Measurements from ENCODE around the gene FOXP4.

Gene FOXP4

DNA sequence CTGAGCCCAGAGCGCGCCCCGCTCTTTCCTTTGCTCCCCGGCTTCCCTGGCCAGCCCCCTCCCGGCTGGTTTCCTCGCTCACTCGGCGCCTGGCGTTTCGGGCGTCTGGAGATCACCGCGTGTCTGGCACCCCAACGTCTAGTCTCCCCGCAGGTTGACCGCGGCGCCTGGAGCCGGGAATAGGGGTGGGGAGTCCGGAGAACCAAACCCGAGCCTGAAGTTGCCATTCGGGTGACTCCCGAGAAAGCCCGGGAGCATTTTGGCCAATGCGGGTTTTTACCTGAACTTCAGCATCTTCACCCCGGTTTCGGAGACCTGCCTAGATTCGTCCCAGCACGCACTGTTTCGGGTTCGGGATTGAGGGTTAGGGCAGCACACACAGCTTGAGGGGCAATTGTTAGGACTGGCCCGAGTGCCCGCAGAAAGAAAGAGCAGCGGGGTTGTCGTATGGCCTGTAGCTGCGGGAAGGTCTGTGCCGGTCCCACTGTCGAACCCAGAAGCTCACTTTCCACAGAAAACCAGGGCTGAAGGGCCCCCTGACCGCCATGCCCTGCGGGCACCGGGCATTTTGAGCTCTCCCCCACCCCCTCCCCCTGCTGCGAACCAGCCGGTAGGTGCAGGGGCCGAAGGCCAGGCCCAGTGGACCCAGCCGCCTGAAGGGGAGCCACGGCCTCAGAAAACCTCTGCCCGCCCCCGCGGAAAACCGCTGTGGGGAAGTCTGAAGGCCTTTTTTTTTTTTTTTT is 2.1 kb downstream of the FOXP4 start:
- no peak for DNase-seq

DNA sequence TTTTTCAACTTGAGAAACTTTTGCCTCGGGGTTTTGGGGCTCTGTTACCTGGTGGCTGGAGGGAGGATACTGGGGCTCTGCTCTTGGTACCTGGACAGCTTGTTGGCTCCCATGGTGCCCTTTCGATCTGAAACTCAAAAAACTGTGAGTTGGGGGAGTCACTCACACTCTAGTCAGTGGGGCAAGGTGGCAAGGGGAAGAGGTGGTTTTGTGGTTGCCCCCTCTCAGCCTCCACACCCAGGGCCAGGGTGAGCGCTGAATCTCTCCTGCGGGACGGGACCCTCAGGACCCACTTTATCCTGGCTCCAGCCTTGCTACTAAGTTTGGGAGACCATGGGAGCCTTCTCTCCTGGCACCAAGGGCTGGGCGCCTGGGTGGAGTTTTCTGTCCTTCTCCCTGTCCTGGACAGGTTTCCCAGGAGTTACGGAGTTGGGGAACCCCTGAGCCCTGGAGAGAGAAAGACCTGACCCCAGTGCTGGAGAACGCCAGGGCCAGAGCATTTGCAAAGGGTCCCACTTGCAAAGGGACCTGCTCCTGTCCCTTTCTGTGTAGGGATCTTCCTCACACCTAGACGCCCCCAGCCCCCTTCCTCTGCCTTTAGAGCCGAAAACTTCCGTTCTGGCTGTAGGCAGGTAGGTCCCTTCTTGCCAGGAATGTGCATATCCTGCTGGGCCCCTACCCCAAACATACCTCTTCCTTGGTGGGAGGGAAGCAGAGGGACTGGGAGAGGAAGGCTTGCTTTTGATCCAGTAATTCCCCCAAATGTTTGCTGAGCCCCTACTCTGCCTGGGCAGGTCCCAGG is 2.9 kb downstream of the FOXP4 start:
- no peak for DNase-seq

DNA sequence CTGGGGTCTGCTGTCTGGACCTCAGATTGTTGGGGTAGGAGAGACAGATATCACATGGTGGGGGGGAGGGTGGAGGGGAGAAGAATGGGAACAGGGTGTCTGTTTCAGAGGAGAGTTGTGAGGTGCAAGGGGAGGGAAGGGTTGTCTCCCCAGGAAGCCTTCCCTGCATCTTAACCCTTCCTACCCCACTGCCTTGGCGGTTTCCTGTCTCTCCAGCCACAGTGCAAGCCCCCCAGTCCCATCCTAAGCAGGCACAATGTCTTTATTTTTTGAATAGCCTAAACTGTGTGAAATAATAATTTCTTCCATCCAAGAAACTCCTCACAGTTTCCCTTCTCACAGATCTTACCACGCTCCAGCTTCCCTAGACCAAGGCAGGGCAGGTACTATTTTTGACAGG is 3.5 kb downstream of the FOXP4 start:
- DNase-seq: no peak

DNA sequence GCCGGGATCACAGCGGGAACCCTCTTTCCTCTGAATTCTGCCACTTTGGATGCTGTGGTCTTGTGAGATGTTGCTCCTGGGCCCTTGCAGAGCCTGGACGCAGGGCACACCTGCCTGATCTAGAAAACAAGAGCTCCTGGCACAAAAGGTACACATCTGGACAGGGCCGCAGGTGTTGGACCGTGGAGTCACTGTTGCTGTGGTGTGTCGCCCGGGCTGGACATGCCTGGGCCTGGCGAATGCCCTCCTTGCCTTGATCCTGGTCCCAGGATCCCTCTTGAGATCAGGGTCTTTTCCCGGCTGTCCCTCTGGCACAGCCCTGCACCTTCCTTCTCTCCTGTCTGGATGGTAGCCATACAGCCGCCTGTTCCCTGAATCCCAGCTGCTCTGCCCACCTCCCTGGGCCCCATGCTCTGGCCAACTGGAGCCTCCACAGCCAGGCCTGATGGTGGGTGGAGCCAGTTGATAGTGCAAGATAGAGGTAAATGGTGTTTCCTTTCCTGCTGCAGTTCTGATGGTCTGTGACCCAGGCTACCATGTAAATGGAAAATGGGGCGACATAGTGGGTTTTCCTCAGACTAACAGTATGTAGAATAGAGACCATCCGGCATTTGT is 5.0 kb downstream of the FOXP4 start:
- DNase-seq: no peak

DNA sequence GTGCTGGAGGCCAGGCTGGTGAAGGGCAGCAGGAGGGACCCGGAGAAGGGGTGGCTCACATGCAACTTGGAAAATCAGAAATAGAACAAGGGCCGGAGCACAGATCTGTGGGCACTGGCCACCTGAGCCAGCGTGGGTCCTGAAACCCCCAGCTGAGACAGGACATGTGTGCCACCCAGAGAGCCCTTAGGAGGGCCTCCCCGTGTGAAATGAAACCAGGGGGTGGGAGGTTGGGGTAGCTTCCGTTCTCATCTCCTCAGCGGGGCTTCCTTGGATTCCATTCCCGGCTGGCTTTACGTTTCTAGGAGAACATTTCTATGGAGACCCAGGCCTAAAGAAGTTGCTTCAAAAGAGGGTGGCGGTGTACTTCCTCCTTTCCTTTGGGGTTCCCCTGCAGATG is 5.7 kb downstream of the FOXP4 start:
- no peak for DNase-seq

DNA sequence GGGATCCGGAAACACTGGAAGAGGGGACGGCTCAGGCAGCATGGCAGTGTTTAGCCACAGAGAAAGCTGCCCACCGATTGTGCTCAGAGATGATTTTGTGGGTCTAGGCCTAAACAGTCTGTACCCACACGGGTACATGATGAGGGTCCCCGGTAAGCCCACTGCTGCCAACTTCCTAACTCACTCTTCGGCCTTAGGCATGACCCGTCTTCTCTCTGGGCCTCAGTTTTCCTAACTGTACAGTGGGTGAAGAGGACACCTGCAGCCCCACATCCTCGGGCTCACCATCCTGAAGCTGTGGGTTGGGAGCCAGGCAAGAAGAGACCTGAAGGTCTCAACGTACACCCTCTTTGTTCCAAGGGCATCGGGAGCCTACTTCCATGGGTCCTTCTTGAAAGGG is 6.5 kb downstream of the FOXP4 start:
- no peak for DNase-seq

DNA sequence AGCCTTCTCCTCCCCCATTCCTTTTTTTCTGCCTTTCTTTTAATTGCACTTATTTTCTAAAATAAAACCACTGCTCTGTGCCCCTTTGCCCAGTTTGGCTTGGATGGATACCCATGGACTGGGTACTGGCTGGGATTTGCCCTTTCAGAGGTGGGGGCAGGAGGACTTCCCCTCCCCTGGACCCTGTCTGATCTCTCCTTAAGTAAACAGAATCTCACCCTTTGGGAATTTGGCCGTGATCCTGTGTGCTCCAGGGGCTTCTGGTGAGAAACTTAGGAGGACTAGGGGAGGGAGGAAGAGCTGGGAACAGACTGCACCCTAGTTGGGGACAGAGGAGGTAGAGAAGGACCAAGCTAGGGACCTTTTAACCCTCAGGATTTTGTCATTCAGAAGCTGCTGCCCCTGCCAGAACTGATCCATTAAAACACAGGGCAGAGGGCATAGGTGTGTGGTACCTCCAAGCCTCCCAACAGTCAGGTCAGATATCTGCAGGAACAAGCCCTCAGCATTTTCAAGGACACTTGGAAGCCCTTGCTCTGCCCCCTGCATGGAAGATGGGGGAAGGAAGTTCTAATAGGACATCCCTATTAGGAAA is 7.3 kb downstream of the FOXP4 start:
- DNase-seq: no peak

DNA sequence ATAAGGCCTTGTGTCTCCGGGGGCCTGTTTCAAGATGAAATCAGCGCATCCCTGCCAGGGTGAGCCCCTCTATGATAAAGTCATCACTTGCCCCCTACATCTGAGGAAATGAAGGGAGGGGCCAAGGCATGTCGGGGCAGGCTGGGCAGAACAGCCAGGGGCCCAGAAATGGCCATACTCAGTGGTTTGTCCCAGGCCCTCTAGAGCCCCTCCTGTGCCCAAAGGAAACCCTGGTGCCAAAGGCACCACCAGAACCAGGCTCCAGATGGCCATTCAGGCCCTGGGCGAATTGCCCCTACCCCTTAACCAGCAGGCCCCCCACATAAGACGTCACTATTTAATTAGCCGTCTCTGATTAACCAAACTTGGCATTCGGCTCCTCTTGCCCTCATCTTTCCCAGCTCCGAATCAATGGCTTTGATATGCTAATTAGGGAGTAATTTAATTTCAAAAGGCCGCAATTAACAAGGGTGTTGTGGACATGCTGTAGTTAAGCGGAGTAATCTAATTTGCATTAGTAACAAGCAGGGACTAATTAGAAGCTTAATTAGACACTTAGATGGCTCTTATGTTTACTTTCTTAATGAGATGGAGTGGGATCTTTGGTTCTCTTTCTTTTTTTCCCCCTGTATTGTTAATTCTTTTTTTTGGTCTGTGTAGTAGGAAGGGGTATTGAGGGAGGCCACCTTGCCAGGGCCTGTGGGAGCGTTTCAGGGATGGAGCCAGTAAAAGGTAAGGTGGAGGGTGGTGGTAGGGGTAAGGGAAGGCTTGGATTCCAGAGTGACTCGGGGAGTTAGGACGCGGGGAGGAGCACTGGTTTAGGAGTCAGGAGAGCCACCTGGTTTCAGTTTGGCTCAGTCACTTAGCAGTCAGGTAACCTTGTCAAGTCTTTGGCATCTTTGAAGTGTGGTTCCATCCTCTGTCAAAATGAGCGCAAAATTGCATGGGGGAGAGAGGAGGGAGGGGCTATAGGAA is 9.4 kb downstream of the FOXP4 start:
- DNase-seq: no peak

DNA sequence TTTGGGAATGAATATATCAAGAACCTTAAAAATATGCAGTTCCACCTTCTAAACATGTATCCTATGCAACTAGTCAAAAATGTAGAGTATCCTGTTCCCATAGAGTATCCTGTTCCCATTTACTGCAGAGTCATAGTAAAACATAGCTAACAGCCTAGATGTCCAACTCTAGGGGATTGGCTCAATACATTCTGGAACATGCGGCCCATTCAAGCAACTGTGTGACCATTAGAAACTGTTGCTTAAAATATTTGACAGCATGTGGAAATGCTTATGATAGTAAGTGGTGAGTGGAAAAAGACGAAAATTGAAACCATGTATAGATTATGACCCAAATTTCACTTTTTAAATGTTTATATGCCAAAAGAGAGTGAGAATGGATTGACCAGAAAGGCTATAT is 11.2 kb downstream of the FOXP4 start:
- no peak for DNase-seq

DNA sequence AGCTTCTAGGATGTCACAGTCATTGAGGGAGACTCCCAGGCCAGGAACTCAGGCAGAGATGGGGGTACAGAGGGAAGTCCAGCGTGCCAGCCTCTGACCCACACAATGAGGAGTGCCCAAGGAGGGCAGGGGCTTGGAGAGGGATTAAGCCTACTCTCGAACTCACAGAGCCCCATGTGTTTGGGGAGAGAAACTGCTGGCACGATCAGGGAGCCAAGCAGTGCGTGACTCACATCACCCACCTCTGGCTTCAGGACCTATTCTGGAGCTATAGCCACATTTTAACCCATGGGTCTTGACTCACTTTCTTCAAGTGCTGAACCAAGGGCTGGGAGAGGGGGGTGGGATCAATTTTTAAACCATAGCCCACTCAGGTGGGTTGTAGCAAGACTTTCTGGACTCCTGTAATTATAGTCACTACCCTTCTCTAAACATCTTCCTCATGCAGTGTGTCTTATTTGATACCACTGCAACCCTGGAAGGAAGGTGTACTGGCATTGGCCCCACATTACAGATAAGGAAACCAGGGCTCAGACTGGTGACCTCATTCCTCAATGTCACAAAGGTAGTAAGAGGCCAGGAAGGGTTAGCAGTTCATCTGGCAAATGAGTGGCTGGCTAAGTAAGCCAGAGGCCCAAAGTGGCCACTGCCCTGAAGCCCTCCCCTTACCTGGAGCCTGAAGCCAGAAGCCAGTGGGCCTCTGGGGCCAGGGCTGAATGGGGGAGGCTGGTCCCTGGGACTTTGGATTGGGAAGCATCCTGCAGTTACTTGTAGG is 12.0 kb downstream of the FOXP4 start:
- no peak for DNase-seq

DNA sequence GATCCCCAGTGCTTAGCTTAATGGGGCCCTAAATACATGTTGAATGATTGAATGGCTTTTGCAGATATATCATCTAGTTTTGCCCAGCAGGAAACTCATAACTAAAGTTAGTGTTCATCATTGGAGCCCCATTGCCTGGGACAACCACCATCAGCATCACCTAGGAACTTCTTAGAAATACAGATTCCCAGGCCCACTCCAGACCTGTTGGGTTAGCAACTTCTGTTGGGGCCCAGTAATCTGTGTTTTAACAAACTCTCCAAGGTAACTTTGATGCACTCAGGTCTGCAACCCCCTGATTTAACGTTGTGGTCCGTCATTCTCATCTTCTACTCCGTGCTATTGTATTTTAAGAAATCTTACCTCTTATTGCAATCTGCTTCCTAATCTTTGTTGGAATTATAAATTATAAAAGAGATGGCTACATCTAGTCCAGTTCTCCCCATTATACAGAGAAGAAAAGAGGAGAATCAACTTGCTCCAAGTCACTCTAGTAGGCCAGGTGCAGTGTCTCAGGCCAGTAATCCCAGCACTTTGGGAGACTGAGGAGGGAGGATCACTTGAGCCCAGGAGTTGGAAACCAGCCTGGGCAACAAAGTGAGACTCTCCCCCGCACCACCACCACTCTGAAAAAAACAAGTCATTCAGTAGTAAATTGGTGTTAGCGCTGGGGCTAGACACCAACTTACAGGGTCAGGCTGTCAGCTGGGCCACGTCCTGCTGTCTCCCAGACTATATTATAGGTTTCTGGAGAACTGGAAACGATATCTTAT is 13.7 kb downstream of the FOXP4 start:
- no peak for DNase-seq

DNA sequence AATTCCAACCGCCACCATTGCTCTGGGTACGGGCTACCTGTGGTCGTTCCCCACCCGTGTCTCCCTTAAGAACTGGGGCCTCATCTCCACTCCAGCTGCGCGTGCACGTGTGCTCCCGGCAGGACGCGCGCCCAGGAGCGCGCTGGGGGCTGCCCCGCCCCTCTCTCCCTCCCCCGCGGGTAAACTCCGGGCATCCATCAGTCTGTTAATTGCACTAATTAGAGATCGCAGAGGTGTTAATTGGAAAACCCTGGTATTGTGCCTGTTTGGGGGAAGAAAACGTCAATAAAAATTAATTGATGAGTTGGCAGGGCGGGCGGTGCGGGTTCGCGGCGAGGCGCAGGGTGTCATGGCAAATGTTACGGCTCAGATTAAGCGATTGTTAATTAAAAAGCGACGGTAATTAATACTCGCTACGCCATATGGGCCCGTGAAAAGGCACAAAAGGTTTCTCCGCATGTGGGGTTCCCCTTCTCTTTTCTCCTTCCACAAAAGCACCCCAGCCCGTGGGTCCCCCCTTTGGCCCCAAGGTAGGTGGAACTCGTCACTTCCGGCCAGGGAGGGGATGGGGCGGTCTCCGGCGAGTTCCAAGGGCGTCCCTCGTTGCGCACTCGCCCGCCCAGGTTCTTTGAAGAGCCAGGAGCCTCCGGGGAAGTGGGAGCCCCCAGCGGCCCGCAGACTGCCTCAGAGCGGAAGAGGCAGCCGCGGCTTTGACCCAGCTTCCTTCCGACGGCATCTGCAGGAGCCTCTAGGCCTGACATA is 14.4 kb downstream of the FOXP4 start:
- no peak for DNase-seq

DNA sequence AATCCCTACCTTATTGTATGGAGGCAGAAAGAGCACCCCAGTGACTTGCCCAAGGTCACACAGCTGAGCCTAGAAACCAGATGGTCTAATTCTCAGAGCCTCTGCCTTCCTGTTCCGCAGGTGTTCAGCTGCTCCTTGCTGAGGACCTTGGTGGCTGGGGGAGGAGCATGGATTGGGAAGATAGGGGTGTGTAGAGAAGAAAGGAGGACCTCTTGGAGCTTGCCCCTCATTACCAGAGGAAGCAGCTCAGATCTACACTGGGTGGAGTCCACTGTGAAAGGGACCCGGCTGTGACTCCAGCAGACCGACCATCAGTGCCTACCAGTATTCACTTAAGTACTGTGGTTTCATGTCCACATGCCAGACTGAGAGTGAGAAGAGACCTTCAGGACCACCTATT is 15.2 kb downstream of the FOXP4 start:
- no peak for DNase-seq

DNA sequence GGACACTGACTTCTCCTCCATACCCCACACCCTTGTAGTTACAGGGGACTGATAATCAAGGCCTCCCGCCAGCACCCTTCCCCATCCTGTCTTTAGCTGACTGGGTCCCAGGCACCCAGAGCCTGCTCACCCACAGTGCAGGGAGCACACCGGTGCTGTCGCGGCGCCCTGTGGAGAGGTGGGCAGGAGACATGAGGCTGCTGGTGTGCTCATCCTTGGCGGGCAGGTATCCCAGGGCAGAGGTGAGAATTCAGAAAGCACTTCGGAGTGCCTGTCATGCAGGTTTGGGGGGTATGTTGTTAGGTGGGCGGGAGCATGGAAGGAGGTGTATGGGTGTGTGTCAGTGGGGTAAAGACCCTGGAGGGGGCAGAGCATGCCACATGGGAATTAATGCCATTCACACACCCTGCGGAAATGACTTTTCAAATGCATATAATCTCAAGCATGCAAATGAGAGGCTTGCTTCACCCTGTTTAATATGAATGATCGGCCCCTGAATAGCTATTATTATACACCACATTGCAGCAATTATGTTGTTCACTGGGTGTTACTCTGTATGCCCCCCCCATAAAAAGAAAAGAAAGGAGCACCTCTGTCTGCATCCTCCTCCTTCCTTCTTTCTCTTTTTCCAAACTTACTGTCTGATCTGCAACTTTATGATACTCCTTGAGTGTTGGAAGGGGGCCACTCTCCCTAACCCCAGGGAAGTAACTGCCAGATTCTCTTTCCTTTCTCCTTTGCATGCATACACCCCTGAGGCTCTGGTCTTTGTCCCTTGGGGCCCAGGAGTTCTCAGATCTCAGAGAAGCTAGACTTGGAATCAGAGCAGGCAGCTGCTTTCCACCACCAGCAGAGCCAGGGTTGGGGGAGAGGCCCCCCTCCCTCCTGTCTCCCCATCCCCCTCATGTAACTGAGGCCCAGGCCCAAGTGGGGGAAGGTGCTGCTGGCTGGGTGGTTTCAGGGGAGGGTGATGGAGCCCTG is 16.0 kb downstream of the FOXP4 start:
- no peak for DNase-seq

DNA sequence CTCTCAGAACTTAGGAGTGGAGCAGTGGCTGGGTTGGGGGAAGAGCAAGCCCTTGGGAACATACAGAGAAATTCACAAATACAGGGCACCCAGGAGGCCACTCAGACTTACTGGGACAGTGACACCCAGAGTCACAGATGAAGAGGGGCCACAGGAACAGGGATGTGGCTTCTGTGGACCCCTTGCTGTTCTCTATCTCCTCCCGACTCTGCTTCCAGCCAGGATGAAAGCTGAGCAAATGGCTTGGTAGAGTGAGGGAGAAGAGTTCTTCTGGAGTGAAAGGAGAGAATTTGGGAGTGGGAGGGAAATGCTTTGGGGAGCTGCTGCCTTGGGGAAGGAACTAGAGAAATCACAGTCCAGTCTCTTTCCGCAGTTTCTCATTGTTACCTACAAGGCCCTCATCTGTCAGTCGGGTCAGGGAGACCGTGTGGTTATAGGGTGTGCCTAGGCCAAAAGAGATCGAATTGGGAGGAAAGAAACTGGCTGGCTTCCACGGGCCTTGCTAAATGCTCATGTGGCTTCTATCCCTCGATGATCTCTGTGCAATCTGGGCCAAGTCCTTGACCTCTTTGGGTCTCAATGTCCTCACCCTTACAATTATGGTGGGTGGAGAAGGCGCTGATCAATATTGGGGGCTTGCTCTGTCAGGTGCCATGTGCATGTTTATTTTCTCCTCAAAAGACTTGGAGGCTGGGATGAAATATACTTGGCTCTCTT is 17.0 kb downstream of the FOXP4 start:
- DNase-seq: no peak

DNA sequence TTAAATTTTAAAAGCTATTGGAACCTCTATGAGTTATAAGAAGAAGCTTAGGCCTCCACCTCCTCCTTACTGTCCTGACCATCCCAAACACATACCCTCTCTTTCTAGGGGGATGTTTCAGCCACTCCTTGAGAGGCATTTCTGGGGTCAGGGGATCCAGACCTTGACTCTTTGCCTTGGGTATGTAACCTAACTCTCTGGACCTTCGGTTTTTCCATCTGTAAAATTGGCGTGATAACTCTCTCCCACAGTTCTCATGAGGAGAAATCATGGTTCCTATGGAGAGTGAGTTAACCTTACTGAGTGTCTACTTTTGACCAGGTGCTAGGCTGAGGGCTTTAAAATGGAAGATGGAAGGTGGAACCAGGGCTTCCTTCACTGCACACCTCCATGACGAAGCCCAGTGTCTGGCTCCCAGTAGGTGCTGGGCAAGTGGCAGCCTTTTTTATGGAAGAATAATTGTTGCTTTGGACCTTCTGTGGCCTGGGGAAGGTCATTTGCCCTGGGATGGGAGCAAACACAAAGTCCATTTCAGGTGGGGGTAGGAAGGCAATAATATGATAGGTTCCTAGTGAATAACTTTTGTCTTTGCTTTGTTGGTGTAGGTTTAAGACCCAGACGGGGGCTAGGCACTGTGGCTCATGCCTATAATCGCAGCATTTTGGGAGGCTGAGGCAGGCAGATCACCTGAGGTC is 18.4 kb downstream of the FOXP4 start:
- no peak for DNase-seq

DNA sequence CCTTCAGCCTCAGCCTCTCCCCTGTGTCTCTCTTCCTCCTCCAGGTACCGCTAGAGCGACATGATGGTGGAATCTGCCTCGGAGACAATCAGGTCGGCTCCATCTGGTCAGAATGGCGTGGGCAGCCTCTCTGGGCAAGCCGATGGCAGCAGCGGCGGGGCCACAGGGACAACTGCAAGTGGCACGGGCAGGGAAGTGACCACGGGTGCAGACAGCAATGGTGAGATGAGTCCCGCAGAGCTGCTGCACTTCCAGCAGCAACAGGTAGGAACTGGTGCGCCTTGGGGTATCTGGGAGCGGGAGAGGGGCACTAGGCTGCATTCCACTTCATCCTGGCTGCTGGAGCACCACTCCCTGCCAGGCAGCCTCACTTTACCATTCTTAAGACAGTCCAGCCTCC is 19.5 kb downstream of the FOXP4 start:
- DNase-seq: no peak

Data from SHP77 (cell line).